DOHH2 (cell line): ENCODE results near the gene ATP8A2.

Experiments
- H3F3A ChIP-seq: fragments of 200-600 bp; sonication (generic), shearing (Covaris generic); 2 replicates; pipeline ENCODE4 v1.6.0; 2016; ENCODE audit warnings: antibody characterized with exemption, mild to moderate bottlenecking; ENCODE audit not compliant: control insufficient read depth, insufficient read depth
- H3K27ac ChIP-seq: fragments of 200-600 bp; sonication (generic); 2 replicates; pipeline ENCODE4 v1.5.1; 2014; ENCODE audit warnings: low read depth, mild to moderate bottlenecking, low read length, moderate library complexity
- H3K27me3 ChIP-seq: fragments of 200-600 bp; sonication (generic); 2 replicates; pipeline ENCODE4 v1.6.1; 2014; ENCODE audit warnings: mild to moderate bottlenecking, low read length, mixed read lengths; ENCODE audit not compliant: control insufficient read depth
- H3K36me3 ChIP-seq: fragments of 200-600 bp; sonication (generic); 2 replicates; pipeline ENCODE4 v1.6.1; 2014; ENCODE audit warnings: mild to moderate bottlenecking, low read length, moderate library complexity, mixed read lengths; ENCODE audit not compliant: control insufficient read depth
- H3K4me1 ChIP-seq: fragments of 200-600 bp; sonication (generic); 2 replicates; pipeline ENCODE4 v1.6.1; 2014; ENCODE audit warnings: mild to moderate bottlenecking, low read length, mixed read lengths; ENCODE audit not compliant: control insufficient read depth
- H3K4me2 ChIP-seq: fragments of 200-600 bp; sonication (generic); 2 replicates; pipeline ENCODE4 v1.6.0; 2014; ENCODE audit warnings: mild to moderate bottlenecking, low read length, moderate library complexity
- H3K4me3 ChIP-seq: fragments of 200-600 bp; sonication (generic); 2 replicates; pipeline ENCODE4 v1.5.1; 2014; ENCODE audit warnings: mild to moderate bottlenecking, low read length, mixed read lengths
- H3K79me2 ChIP-seq: fragments of 200-600 bp; sonication (generic); 2 replicates; pipeline ENCODE4 v1.6.1; 2014; ENCODE audit warnings: mild to moderate bottlenecking, low read length, mixed read lengths; ENCODE audit not compliant: control insufficient read depth
- H3K9me2 ChIP-seq: fragments of 200-600 bp; sonication (generic); replicated peaks from 2 replicates; pipeline ENCODE4 v1.6.1; 2014; ENCODE audit warnings: mild to moderate bottlenecking, low read length, mixed read lengths; ENCODE audit not compliant: control insufficient read depth
- H3K9me3 ChIP-seq: fragments of 200-600 bp; sonication (generic); 2 replicates; pipeline ENCODE4 v1.6.1; 2014; ENCODE audit warnings: antibody characterized with exemption, low read length, mixed read lengths; ENCODE audit not compliant: control insufficient read depth, insufficient read depth
- H4K20me1 ChIP-seq: fragments of 200-600 bp; sonication (generic); 2 replicates; pipeline ENCODE4 v1.6.0; 2014; ENCODE audit warnings: low read depth, mild to moderate bottlenecking, antibody characterized with exemption, low read length, moderate library complexity; ENCODE audit not compliant: control insufficient read depth, insufficient read depth
- EZH2phosphoT487 ChIP-seq: fragments of 200-600 bp; sonication (generic); IDR thresholded peaks from 2 replicates; pipeline ENCODE4 v1.6.1; 2017; ENCODE audit warnings: borderline replicate concordance, mild to moderate bottlenecking, antibody characterized with exemption, low read length, moderate library complexity, mixed read lengths
- TF ChIP-seq, protein P1 (sequence below): fragments of 200-600 bp; sonication (generic); IDR thresholded peaks from one replicate; pipeline ENCODE4 v1.5.1; 2014; ENCODE audit warnings: antibody characterized with exemption, mild to moderate bottlenecking, low read depth, low read length; ENCODE audit not compliant: poor library complexity, severe bottlenecking

Gene ATP8A2

DNA sequence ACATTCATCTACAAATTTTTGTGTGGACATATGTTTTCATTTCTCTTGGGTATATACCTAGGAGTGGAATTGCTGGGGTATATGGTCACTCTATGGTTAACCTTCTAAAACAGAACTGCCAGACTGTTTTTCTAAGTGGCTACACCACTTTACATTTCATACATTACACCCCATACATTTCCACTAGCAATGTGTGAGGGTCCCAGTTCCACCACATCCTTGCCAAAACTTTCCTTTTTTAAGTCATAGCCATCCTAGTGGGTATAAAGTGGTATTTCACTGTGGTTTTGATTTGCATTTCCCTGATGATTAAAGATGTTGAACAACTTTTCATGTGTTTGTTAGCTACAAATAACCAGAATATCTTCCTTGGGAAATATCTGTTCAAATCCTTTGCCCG lies 344.0 kb downstream of the ATP8A2 start:
- Histone ChIP-seq H3K9me2 (no peaks in the 10 kb centered on the region), H3K27ac (no peak overlapping the region), H3K4me2 (no peak overlapping the region), H3K36me3 (no peaks in the 10 kb centered on the region), H3K4me3 (no peak overlapping the region), H3K79me2 (no peaks in the 10 kb centered on the region), H3K9me3 (no peaks in the 10 kb centered on the region), H3K27me3 (no peaks in the 10 kb centered on the region), H3F3A (no peaks in the 10 kb centered on the region), H3K4me1 (no peaks in the 10 kb centered on the region), H4K20me1 (no peaks in the 10 kb centered on the region)
- no peak for TF ChIP-seq EZH2phosphoT487
- TF ChIP-seq, protein P1, sequence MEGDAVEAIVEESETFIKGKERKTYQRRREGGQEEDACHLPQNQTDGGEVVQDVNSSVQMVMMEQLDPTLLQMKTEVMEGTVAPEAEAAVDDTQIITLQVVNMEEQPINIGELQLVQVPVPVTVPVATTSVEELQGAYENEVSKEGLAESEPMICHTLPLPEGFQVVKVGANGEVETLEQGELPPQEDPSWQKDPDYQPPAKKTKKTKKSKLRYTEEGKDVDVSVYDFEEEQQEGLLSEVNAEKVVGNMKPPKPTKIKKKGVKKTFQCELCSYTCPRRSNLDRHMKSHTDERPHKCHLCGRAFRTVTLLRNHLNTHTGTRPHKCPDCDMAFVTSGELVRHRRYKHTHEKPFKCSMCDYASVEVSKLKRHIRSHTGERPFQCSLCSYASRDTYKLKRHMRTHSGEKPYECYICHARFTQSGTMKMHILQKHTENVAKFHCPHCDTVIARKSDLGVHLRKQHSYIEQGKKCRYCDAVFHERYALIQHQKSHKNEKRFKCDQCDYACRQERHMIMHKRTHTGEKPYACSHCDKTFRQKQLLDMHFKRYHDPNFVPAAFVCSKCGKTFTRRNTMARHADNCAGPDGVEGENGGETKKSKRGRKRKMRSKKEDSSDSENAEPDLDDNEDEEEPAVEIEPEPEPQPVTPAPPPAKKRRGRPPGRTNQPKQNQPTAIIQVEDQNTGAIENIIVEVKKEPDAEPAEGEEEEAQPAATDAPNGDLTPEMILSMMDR, result no peak

DNA sequence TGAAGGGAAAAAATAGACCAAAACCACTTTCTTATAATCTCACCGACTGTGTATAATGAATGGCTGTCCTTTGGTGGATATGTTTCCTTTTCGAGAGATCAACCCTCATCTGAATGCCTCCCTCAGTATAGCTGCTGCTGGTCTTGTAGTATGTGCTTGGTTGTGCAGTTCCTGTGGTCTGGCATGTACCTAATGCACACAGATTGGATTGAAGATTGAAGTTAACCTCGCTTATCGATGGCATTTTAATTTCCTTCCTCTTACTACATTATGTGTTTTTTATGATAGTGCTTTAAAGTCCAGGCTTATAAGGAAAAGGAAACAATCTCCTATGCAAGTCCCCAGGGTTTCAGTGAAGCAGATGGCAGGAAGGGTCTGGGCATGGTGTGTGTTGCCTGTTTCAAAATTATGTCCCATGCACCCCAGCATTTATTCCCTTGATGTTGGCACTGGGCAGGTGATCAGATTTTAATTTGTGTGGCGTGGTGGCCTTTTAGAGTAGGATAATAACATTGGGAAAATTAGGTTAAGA lies 346.0 kb downstream of the ATP8A2 start:
- Histone ChIP-seq H3K4me3 (no peak overlapping the region), H3K36me3 (no peaks in the 10 kb centered on the region), H4K20me1 (no peaks in the 10 kb centered on the region), H3K9me2 (no peaks in the 10 kb centered on the region), H3K79me2 (no peaks in the 10 kb centered on the region), H3K4me2 (no peak overlapping the region), H3K27ac (no peak overlapping the region), H3K9me3 (no peaks in the 10 kb centered on the region), H3K27me3 (no peaks in the 10 kb centered on the region), H3F3A (no peaks in the 10 kb centered on the region), H3K4me1 (no peaks in the 10 kb centered on the region)
- TF ChIP-seq, protein P1, result no peak
- TF ChIP-seq EZH2phosphoT487, result no peak

DNA sequence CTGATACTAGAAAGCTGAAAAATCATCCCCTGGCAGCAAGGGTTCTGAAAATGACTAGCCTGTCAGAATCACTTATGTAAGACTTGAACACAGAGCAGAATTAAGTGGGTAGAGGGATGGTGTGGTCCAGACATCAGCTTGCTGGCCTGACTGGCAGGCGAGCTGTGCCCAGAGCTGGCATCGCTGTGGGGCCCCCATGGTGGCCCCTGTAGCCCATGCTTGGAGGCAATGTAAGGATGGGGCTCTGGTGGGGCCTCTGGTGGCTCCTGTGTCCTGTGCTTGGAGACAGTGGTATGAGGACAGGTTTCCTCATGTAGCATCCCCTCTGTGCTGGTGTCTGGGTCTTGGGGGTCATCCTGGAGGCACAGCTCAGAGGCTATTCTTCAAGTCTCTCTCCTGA lies 347.9 kb downstream of the ATP8A2 start:
- no peaks in the 10 kb centered on the region for H3K9me2 ChIP-seq

More for the DNA sequence above, 347.9 kb downstream of the ATP8A2 start:
- Histone ChIP-seq H3K9me3 (no peaks in the 10 kb centered on the region), H3K27me3 (no peaks in the 10 kb centered on the region), H3K79me2 (no peaks in the 10 kb centered on the region), H3K4me3 (no peak overlapping the region), H3K36me3 (no peaks in the 10 kb centered on the region), H3K4me1 (no peaks in the 10 kb centered on the region), H3F3A (no peaks in the 10 kb centered on the region), H3K27ac (no peak overlapping the region), H4K20me1 (no peaks in the 10 kb centered on the region), H3K4me2 (no peak overlapping the region)
- TF ChIP-seq EZH2phosphoT487, result no peak
- TF ChIP-seq, protein P1, result no peak
